HG03066 (cell line): ENCODE results near the gene GH1.
A peak's percentile ranks its signal among the peaks of the same experiment; 100 is the strongest.

Source experiments
- ATAC-seq: cut with Tn5 transposase; IDR thresholded peaks from one replicate; pipeline ENCODE4 v1.9.1; 2021; ENCODE audit warnings: low read depth; ENCODE audit not compliant: unreplicated experiment

GH1 gene

DNA sequence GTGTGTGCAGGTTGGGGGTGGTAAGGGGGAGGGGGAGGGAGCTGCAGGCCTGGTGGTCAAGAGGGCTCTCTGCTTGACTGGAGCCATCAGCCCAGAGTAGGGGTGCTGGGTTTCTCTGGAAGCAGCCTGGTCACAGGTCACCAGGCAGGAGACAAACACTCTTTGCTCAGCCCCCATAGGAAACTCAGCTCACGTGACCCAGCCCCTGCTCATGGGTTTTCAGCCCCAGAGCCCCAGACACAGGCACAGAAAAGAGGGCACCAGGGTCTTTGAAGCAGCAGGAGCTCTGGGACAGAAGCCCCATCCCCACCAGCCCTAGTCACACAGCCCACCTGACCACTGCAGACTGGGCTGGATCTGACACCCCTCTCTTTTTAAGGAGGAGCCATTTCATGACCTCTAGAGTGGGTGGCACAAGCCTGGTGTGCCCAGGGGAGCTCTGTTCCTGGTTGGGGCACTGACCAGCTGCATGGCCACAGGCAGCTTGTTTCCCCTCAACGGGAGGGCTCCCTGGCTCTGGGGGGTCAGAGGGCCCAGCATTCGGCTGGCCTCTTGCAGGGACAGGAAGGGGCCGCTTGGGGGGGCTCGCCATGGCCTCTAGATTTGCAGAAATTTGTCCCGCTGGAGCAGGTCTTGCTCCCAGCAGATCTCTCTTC, 27.3 kb upstream of the GH1 start:
- no peak for ATAC-seq

DNA sequence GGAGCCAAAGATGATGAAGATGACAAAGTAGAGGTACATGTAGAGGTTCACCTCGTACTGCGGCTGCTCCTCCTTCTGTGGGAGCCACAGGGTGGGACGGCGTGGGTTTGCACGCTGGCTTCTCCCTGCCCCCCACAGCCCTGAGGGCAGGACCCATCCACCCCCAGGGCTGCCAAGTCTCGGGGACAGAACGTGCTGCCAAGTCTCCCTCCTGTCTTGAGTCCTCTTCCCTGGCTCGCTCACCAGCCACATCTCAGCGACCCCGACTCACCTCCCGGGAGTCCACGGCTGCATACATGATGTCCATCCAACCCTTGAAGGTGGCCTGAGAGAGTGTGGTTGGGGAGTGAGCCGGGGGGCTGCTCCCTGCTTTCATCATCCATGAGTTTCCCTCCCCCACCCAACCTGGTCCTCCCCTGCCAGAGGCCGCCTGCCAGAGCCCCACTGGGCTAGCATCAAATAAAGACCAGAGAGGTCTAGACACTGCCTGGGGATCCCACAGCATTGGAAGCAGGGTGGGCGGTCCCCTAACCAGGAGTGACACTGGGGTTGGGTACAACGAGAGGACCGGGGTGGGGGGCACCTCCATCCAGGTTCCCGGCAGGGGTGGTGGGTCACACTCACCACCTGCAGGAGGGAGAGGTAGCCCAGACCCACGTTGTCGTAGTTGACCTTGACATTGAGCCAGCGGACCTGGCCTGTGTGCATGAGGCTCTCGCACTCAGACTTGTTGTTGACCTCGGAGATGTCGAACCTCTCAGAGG, 26.3 kb upstream of the GH1 start:
- no peak for ATAC-seq

DNA sequence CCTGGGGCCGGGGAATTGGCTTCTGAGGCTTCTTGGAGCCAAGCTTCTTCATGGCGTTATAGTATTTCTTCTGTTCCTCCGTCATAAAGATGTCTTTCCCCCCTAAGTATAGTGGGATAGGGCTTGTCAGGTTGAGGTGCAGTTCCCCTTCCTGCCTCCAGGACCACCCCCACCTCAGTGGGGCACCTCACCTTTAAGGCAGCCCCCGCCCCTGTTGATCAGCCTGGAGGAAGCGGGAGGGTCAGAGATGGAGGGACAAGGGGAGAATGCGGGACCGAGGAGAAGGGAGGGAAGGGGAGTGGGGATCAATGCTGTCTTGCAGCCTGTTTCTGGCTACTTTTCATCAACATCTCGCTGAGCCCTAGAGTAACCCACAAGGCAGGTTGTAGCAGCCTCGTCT, 25.1 kb upstream of the GH1 start:
- ATAC-seq, result no peak

DNA sequence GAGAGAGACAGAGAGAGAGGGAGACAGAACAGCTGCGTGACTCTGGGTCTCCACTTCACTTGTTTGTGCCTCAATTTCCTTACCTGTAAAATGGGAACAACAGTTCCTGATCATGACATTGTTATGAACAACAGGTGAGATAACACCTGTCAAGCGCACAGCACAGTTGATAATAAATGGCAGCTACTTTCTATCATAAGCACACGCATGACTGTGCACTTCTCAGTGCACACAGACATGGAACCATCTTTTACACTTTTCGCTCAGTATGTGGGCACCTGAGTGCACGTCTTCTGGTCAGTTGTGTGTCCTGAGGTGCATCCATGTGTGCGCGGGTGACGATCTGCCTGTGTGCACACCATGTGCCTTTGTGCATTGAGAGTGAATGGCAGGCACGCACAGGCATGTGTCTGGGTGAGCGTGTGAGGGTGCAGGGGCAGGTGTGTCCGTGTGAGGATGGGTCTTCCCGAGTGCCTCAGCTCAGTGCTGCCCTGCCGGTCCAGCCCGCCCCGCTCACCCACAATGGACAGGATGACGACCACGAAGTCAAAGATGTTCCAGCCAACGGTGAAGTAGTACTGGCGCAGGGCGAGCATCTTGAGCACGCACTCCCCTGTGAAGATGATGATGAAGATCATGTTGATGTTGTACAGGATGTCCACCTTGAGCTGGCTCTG, 23.8 kb upstream of the GH1 start:
- no peak for ATAC-seq

DNA sequence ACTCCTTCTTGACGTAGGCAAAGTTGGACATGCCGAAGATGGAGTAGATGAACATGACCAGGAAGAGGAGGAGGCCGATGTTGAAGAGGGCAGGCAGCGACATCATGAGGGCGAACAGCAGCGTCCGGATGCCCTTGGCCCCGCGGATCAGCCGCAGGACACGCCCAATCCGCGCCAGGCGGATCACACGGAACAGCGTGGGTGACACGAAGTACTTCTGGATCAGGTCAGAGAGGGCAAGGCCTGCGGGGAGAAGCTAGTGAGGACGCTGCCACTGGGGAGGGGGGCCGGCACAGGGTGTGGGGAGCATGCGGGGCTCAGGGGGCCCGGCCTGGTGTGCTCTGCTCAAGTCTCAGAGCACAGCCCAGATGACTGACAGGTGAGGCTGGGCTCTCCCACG, 23.1 kb upstream of the GH1 start:
- no peak for ATAC-seq

DNA sequence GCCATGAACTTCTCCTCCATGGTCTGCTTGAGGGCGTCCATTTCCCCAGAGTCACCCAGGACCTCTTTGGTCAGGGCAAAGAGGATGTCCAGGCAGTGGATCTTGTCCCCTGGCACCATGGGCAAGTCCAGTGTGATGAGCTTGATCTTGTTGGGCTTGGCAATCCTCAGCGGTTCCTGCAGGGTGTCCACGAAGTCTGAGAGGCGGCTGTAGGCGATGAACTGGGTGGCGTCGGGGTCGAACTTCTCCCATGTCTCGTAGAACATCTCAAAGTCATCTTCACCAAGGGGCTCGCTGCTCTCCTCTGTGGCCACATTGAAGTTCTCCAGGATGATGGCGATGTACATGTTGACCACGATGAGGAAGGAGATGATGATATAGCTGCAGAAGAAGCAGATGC, 22.5 kb upstream of the GH1 start:
- no peak for ATAC-seq

DNA sequence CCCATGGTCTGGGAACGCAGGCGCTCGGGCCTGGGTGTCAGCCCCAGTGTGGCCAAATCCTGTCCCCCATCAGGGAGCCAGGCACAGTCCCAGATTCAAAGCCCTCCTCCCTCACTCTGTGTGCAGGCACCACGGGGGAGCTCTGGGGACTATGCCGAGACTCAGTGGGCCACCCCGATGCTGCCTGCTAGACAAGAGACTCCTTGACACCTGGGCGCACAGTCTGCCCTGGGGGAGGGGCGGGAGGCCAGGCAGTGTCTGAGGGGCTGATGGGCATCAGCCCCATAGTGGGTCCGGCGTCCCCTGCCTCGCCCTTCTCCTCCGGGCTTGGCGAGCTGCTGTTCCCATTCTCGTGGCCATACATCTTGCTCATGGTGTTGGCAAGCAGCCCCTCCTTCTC, 21.9 kb upstream of the GH1 start:
- no peak for ATAC-seq

DNA sequence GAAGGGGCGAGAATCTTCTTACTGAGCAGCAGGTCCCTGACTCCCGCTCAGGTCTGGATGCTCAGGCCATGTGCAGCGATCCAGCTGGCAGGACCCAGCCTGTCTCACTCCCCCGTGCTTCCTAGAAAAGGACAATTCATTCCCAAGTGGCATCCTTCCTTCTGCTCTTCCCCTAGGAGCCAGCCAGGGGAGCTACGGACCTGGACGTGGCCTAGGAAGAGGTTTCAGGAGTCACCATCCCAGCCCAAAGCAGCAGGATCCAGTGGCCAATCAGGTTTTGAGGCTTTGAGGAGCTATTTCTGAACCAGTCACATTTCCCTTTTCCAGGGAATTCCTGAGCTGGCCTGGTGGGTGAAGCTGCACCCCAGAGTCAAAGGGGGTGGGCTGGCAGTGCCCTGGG, 21.2 kb upstream of the GH1 start:
- ATAC-seq, result no peak

DNA sequence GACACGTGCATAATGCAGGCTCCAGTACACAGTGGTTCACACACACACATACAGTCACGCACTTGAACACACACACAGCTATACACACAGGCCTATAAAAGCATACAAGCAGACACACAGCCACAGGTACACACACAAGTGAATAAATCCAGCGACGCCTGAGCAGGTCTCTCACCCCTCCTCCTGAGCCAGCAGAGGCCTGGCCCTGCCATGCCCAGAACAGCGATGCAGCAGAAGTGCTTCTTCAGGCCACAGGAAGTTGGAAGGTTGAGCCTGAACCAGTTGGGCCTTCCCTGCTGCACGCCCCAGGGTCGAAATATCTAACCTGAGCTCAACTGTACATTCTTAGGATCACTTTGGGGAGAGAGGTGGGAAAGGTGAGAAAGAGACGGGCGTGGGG, 20.8 kb upstream of the GH1 start:
- ATAC-seq, result no peak

DNA sequence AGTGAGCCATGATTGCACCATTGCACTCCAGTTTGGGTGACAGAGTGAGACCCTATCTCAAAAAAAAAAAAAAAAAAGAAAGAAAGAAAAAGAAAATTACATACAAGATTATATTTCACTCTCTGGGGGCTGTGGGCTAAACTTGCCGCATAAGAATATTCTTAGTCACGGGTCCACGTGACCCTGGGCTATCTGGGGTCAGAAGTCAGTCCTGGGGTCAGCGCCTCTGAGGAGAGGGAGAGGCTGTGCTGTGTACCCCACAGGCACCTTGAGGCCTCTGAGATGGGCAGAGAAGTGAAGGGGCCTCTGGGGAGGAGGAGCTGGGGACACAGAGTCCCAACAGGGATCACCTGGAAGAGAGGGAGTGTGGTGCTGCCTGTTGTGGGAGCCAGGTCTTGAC, 19.3 kb upstream of the GH1 start:
- ATAC-seq, result no peak

DNA sequence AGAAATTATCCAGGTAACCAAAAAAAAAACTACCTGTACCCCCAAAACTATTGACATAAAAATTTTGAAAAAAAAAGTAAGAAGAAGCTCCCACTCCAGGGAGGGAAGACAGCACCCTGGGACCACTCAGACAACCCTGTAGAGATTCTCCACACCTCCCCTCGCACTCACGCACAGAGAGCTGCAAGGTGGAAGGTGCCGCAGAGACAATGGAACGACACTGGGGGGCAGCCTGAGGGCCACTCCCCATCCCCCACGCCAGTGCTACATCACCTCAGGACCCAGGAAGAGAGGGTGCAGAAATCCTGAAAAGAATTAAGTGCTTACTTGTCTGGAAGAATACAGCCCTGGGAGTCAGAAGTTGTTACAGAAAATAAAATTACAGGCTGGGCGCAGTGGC, 18.7 kb upstream of the GH1 start:
- no peak for ATAC-seq

DNA sequence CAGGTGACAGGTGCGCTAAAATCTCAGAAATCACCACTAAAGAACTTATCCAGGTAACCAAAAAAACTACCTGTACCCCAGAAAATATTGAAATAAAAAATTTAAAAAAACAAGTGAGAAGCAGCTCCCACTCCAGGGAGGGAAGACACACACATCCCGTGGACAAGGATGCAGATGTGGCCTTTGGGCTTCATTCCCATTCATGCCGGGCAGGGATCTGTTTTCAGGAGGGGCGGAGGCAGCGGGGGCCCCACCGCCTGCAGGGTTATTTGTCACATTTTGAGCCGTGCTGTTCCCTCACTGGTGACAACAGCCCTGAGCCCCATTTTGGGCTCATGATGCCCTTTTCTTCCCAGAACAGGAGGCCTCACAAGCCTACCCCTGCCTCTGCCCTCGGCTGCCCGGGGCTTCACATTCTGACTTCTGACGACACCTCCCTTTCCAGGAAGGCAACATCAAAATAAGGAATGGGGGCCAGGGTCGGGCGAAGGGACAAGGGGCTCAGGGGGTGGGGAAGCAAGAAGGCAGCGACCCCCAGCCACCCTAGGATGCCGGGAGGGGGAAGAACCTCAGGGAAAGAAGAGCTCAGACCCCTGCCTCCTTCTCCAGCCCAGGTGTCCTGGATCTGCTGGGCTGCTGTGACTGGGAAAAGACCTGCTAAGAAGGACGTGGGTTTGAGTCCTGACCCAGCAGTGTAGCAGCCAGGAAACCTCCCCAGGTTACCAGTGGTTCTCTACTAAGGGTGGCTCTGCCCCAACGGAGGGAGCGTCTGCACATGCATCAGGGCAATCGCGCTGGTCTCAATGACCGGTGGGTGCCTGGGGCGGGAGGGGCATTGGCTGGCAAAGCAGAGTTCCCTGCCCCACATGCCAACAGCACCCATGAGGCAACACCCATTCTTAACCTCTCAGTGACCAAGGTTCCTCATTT, 15.8 kb upstream of the GH1 start:
- no peak for ATAC-seq

DNA sequence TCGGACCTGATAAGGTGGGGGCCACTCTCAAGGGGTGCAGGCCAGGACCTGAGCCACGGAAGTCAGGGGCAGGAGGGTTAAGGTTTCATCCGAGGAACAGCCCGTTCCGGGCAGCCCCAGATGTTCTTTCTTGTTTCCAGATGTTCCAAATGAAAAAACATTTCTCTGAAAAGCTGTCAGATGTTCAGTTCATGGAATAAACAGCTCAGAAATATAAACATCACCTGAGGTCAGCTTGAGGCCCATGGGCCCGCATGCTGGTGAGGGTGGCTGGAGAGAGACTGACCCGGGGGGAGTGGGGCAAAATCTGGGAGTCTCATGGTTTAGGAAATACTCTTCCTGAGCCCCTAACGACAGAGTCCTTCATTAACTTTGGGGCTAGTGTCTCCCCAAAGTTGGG, 15.0 kb upstream of the GH1 start:
- no peak for ATAC-seq

DNA sequence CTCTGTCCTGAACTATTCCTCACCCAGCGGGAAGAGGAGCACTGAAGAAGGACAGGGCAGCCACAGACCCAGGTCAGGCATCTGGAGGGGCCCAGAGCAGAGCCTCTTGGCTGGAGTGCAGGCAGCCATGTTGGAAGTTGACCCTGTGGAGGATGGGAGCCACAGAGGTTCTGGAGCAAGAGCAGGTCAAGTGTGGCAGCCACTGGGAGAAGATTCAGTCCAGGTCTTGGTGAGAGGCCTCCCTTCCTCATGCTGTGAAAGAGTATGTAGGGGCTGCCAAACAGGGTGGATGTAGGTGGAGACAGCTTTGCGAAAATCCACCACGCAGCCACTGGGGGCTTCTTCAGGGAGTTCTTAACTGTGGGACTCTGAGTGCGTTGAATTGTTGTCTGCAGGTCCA, 14.1 kb upstream of the GH1 start:
- no peak for ATAC-seq

DNA sequence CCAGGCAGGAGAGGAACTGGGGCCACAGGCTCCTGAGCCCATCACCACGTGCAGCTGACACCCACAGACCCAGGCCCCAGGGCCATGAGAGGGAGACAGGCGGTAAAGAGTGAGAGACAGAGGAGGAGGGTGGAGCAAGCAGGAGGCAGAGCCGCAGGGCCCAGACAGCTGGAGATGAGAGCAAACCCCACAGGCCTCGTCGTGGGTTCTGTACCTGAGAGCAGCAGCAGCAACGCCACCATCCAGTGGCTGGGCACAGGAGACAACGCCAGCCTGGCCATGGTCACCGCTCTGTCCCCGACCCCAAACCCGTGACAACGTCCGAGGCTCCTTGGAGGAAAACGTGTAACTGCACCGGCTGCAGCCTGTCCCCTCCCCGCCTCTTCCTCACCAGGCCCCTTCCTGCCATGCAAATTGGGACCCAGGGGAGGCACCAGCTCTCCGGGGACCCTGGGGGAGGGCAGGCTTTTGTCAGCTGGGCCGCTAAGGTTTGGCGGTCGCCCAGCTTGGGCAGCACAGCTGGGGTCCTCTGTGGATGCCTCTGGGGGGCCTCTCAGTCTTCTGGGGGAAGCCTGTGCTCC, 13.4 kb upstream of the GH1 start, which contains the start of gene CD79B:
Gene CD79B, minus strand, starts transcription at position 351 of the 581 bp plus-strand sequence. Its CDS starts 70 bp downstream, at position 281.
- peak; percentile 86 for ATAC-seq

DNA sequence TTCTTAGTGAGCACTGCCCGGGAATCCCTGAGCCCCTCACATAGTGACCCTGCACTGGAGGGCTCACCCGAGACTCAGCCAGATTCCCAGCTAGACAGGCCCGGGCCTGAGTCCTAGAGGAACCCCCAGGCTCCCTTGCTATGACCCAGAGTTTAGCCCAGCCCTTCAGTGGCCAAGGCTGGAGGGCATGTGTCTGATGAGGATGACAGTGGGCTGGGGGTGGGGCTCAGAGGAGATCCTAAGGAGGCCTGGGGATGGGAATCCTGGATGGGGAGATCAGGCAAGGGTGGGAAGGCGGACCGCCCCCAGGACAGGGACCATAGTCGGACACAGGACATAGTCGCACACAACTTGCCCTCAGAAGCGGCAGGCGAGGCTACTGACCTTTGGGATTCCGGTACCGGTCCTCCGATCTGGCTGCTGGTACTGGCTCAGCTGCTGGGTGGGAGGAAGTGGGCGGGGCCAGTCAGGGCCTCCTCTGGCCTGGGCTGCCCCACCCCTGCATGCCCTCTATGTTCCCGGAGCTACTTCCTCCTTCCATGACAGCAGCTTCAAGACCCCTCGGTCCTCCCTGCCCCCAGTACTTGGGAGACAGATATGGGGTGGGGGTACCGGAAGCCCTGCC, 12.4 kb upstream of the GH1 start:
- peak; percentile 42 for ATAC-seq

DNA sequence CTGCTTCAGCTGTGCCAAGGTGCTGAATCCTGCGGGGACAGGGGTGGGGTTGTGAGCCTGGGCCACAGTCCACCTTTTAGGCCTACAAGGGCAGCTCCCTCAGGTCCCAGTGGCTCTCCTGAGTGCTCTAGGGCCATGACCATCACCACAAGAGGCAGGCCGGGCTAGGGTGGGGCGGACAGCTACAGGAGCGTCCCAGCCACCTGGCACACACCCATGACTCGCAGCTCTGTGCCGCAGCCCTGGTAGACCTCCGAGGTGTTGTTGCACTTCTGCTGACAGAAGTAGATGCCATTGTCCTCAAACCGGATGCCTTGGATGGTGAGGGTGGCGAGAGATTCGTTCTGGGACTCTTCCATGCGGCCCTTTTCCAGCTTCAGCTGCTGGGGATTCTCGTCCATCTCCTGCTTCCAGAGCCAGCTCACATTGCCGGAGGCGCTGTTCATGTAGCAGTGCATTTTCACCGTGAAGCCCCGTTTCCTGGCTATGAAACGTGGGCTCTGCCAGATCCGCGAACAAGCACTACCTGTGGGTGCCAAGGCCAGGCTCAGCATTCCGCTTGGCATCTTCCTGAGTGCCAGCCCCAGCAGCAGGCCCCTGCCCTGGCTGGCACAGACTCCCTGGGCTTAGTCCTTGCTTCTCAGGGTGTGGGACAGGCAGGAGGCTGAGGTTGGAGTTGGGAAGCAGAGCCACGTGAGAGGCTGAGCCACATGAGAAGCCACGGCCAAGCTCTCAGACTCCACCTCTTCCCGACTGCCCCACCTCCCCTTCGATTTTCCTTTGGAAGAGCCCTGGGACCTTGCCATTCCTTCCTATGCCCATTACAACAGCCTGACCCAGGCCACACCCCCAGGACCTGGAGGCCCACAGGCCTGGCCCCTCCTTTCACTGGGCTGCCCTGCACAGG, 11.5 kb upstream of the GH1 start:
- no peak for ATAC-seq

DNA sequence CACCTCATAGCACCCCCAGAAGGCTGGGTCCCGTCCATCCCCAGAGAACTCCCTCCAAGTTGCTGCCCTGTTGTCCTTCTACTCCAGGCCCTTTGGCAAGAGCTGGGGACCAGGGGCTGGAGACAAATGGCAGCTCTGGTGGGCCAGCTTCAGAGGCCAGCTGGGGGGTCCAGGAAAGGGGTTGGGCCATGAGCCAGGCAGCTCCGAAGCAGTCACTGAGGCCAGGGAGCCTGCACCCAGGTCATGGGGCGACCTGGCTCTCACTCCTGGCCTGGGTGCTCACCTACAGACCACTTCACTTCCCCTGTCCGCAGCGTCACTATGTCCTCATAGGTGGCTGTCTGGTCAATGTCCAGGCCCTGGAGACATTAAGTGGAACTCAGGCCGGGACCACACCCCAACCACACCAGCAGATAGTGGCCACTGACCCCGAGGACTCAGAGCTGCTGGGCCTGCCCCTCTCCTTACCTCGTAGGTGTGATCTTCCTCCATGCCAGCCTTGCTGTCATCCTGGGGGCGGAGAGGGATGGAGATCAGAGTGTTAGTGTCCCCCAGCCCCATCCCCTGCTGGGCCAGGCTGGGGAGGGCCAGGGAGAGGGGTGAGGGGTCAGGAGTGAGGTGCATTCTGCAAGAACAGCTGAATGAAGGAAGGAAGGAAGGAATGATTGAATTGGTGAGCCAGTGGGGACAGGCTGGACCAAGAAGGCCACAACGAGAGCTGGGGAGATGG, 10.5 kb upstream of the GH1 start:
- ATAC-seq, result no peak
